SK-N-SH (cell line): ENCODE measurements around the gene CHRNB2.

ENCODE experiments used
- CTCF ChIP-seq: fragments of 200-600 bp; sonication (generic); IDR thresholded peaks from 2 replicates; pipeline ENCODE4 v1.6.1; 2017; ENCODE audit warnings: antibody characterized with exemption, mild to moderate bottlenecking, moderate library complexity
- MEF2A ChIP-seq: IDR thresholded peaks from 2 replicates; pipeline ENCODE4 v1.4.0; 2012; ENCODE audit warnings: low read depth, borderline replicate concordance
- NFIC ChIP-seq: IDR thresholded peaks from 2 replicates; pipeline ENCODE4 v1.4.0; 2012; ENCODE audit warnings: borderline replicate concordance
- YY1 ChIP-seq: IDR thresholded peaks from 2 replicates; pipeline ENCODE4 v1.4.0; 2012; ENCODE audit warnings: low read depth, mild to moderate bottlenecking
- TF ChIP-seq, protein P1 (sequence below): IDR thresholded peaks from 2 replicates; pipeline ENCODE4 v1.4.0; 2012; ENCODE audit warnings: low read depth, borderline replicate concordance

DNA sequence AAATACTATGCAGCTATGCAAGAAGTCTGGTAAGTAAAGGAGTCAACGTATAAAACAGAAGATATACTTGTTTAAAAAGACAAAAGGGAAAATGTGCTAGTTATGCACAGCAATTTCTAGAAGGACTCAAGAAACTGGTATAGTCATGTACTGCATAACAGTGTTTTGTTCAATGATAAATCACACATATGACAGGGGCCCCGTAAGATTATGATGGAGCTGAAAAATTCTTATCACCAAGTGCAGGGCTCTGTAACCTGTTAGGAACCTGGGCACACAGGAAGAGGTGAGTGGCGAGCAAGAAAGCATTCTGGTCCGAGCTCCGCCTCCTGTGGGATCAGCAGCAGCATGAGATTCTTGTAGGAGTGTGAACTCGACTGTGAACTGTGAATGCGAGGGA lies 27.2 kb downstream of the CHRNB2 start:
- TF ChIP-seq CTCF: no peak
- TF ChIP-seq NFIC: no peak
- TF ChIP-seq, protein P1, sequence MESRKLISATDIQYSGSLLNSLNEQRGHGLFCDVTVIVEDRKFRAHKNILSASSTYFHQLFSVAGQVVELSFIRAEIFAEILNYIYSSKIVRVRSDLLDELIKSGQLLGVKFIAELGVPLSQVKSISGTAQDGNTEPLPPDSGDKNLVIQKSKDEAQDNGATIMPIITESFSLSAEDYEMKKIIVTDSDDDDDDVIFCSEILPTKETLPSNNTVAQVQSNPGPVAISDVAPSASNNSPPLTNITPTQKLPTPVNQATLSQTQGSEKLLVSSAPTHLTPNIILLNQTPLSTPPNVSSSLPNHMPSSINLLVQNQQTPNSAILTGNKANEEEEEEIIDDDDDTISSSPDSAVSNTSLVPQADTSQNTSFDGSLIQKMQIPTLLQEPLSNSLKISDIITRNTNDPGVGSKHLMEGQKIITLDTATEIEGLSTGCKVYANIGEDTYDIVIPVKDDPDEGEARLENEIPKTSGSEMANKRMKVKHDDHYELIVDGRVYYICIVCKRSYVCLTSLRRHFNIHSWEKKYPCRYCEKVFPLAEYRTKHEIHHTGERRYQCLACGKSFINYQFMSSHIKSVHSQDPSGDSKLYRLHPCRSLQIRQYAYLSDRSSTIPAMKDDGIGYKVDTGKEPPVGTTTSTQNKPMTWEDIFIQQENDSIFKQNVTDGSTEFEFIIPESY: no peak
- no peak for TF ChIP-seq YY1
- TF ChIP-seq MEF2A: no peak
